OCI-LY3 (cell line): Measurements from ENCODE around the gene AREL1.

Experiments
- H2AFZ ChIP-seq: fragments of 200-600, 300-600 bp; shearing (Covaris generic); 2 replicates; pipeline ENCODE4 v1.6.0; 2014; ENCODE audit warnings: antibody characterized with exemption, low read depth, low read length
- H3K27ac ChIP-seq: fragments of 200-600, 300-600 bp; sonication (generic); 2 replicates; pipeline ENCODE4 v1.5.1; 2014; ENCODE audit warnings: mild to moderate bottlenecking, low read length, moderate library complexity, mixed read lengths
- H3K27me3 ChIP-seq: fragments of 200-600, 300-600 bp; sonication (generic); 2 replicates; pipeline ENCODE4 v1.6.1; 2014; ENCODE audit warnings: low read depth, low read length, mixed read lengths
- H3K36me3 ChIP-seq: fragments of 200-600, 300-600 bp; sonication (generic); replicated peaks from 2 replicates; pipeline ENCODE3; 2014; ENCODE audit warnings: low read depth, low read length, mixed read lengths
- H3K4me1 ChIP-seq: fragments of 300-600, 200-600 bp; sonication (generic); 2 replicates; pipeline ENCODE4 v1.6.1; 2014; ENCODE audit warnings: low read length, mixed read lengths
- H3K4me2 ChIP-seq: fragments of 200-600, 300-600 bp; sonication (generic); 2 replicates; pipeline ENCODE4 v1.6.1; 2014; ENCODE audit warnings: low read length, mixed read lengths
- H3K4me3 ChIP-seq: fragments of 300-600, 200-600 bp; sonication (generic); 2 replicates; pipeline ENCODE4 v1.5.1; 2014; ENCODE audit warnings: antibody characterized with exemption, mild to moderate bottlenecking, low read length, moderate library complexity
- H3K79me2 ChIP-seq: fragments of 300-600, 200-600 bp; shearing (Covaris generic); 2 replicates; pipeline ENCODE4 v1.6.1; 2014; ENCODE audit warnings: mild to moderate bottlenecking, low read length, mixed read lengths
- H3K9ac ChIP-seq: fragments of 300-600, 200-600 bp; shearing (Covaris generic); 2 replicates; pipeline ENCODE4 v1.6.0; 2014; ENCODE audit warnings: mild to moderate bottlenecking, low read length, moderate library complexity
- H3K9me3 ChIP-seq: fragments of 200-600, 300-600 bp; shearing (Covaris generic); 2 replicates; pipeline ENCODE4 v1.6.1; 2014; ENCODE audit warnings: low read length, mixed read lengths; ENCODE audit not compliant: insufficient read depth
- H4K20me1 ChIP-seq: fragments of 200-600, 300-600 bp; sonication (generic); 2 replicates; pipeline ENCODE4 v1.6.1; 2016; ENCODE audit warnings: low read length, mixed read lengths; ENCODE audit not compliant: insufficient read depth
- EZH2phosphoT487 ChIP-seq: fragments of 200-600 bp; shearing (Covaris generic); IDR thresholded peaks from 2 replicates; pipeline ENCODE4 v1.6.1; 2018; ENCODE audit warnings: antibody characterized with exemption, mixed run types, low read depth
- TF ChIP-seq, protein P1 (sequence below): fragments of 200-600, 300-600 bp; sonication (generic); IDR thresholded peaks from 2 replicates; pipeline ENCODE4 v1.5.1; 2014; ENCODE audit warnings: antibody characterized with exemption, low read length, low read depth

Gene AREL1

DNA sequence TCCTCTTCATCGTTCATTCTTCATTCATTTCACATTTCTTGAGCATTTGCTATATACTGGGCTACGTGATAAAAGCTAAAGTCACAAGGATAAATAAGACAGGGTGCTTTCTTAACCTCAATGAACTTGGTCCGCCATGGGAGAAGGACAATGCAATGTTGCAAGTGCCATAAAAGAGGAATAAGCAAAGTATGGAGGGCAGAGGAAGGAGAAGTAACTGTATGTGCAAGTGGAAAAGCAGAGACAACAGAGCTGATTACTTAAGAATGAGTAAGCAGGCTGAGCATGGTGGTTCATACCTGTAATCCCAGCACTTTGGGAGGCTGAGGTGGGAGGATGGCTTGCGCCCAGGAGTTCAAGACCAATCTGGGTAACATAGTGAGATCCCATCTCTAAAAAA is 14.4 kb downstream of the AREL1 start:
- H3K27me3 ChIP-seq: no peaks in the 10 kb centered on the region
- H3K27ac ChIP-seq: no peak overlapping the region
- H3K4me3 ChIP-seq: no peak overlapping the region
- H3K4me2 ChIP-seq: no peak overlapping the region
- no peak for TF ChIP-seq EZH2phosphoT487
- TF ChIP-seq, protein P1, sequence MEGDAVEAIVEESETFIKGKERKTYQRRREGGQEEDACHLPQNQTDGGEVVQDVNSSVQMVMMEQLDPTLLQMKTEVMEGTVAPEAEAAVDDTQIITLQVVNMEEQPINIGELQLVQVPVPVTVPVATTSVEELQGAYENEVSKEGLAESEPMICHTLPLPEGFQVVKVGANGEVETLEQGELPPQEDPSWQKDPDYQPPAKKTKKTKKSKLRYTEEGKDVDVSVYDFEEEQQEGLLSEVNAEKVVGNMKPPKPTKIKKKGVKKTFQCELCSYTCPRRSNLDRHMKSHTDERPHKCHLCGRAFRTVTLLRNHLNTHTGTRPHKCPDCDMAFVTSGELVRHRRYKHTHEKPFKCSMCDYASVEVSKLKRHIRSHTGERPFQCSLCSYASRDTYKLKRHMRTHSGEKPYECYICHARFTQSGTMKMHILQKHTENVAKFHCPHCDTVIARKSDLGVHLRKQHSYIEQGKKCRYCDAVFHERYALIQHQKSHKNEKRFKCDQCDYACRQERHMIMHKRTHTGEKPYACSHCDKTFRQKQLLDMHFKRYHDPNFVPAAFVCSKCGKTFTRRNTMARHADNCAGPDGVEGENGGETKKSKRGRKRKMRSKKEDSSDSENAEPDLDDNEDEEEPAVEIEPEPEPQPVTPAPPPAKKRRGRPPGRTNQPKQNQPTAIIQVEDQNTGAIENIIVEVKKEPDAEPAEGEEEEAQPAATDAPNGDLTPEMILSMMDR: no peak
- H3K9me3 ChIP-seq: no peaks in the 10 kb centered on the region
- H3K9ac ChIP-seq: no peak overlapping the region
- peaks cover 60% of the 10 kb centered on the region for H3K79me2 ChIP-seq
- H2AFZ ChIP-seq: no peak overlapping the region
- peaks cover 5% of the 10 kb centered on the region; the same call in 1 of the 2 replicates for H4K20me1 ChIP-seq
- peaks cover 8% of the 10 kb centered on the region for H3K36me3 ChIP-seq
- no peaks in the 10 kb centered on the region for H3K4me1 ChIP-seq

GRCh38 chr14:74697976-74698375 is 14.9 kb downstream of the AREL1 start:
- Histone ChIP-seq H3K27me3 (no peaks in the 10 kb centered on the region), H3K9ac (no peak overlapping the region), H3K9me3 (no peaks in the 10 kb centered on the region), H3K4me3 (no peak overlapping the region), H3K79me2 (peaks cover 60% of the 10 kb centered on the region), H3K4me2 (no peak overlapping the region), H3K27ac (no peak overlapping the region), H2AFZ (no peak overlapping the region), H4K20me1 (peaks cover 5% of the 10 kb centered on the region; the same call in 1 of the 2 replicates), H3K4me1 (no peaks in the 10 kb centered on the region), H3K36me3 (peaks cover 5% of the 10 kb centered on the region)
- no peak for TF ChIP-seq EZH2phosphoT487
- TF ChIP-seq, protein P1: no peak

DNA sequence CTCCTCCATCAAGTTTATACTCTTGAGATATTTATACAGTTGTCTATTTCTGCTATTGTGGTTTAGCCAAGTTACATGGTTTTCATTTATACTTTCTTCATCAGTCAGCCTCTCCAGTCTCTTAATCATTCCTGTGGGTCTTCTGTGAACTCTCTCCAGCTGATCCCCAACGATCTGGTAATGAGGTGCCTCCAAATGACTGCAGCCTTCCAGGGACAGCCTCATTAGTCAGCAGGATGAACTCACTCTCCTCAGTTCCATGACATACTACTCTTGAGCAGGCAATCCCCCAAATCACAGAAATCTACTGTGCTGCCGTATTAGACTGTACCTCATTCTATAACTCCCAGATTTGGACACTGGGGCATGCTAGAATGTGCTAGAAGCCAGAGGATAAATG is 15.3 kb downstream of the AREL1 start:
- Histone ChIP-seq H2AFZ (no peak overlapping the region), H3K4me2 (no peak overlapping the region), H3K27ac (no peak overlapping the region), H3K9ac (no peak overlapping the region), H3K9me3 (no peaks in the 10 kb centered on the region), H3K79me2 (peaks cover 58% of the 10 kb centered on the region), H4K20me1 (peaks cover 5% of the 10 kb centered on the region; the same call in 1 of the 2 replicates), H3K27me3 (no peaks in the 10 kb centered on the region), H3K4me3 (no peak overlapping the region), H3K36me3 (peaks cover 5% of the 10 kb centered on the region), H3K4me1 (no peaks in the 10 kb centered on the region)
- TF ChIP-seq, protein P1: no peak
- TF ChIP-seq EZH2phosphoT487: no peak

GRCh38 chr14:74697011-74697410 is 15.9 kb downstream of the AREL1 start:
- TF ChIP-seq, protein P1: no peak
- TF ChIP-seq EZH2phosphoT487: no peak
- no peak overlapping the region for H3K4me2 ChIP-seq
- no peaks in the 10 kb centered on the region for H3K9me3 ChIP-seq
- no peak overlapping the region for H3K9ac ChIP-seq
- no peak overlapping the region for H3K4me3 ChIP-seq
- no peak overlapping the region for H3K27ac ChIP-seq
- H2AFZ ChIP-seq: no peak overlapping the region
- H3K27me3 ChIP-seq: no peaks in the 10 kb centered on the region
- peaks cover 5% of the 10 kb centered on the region for H3K36me3 ChIP-seq
- peaks cover 5% of the 10 kb centered on the region; the same call in 1 of the 2 replicates for H4K20me1 ChIP-seq
- H3K79me2 ChIP-seq: peaks cover 53% of the 10 kb centered on the region
- H3K4me1 ChIP-seq: no peaks in the 10 kb centered on the region
